Subcutaneous abdominal adipose tissue (tissue), 5 donors: ENCODE measurements around the gene GIGYF2.

ENCODE experiments used
- H3K27ac ChIP-seq: one replicate; pipeline ENCODE4 v1.7.0; 2013; ENCODE audit warnings: low read depth, mild to moderate bottlenecking, inconsistent platforms, low read length, moderate library complexity
- H3K27me3 ChIP-seq, 5 donors: one replicate each; pipeline ENCODE4 v1.7.0; 2013; ENCODE audit warnings: low read length in 5 of 5, inconsistent platforms in 1 of 5; ENCODE audit not compliant: control insufficient read depth in 5 of 5, insufficient read depth in 4 of 5
- H3K36me3 ChIP-seq, 5 donors: one replicate each; pipeline ENCODE4 v1.7.0; 2013; ENCODE audit warnings: low read length in 5 of 5; ENCODE audit not compliant: control insufficient read depth in 5 of 5, insufficient read depth in 5 of 5
- H3K4me1 ChIP-seq, 5 donors: one replicate each; pipeline ENCODE4 v1.7.0; 2013; ENCODE audit warnings: low read length in 5 of 5, mild to moderate bottlenecking in 3 of 5, moderate library complexity in 1 of 5; ENCODE audit not compliant: control insufficient read depth in 5 of 5, insufficient read depth in 5 of 5
- H3K4me3 ChIP-seq, 5 donors: one replicate each; pipeline ENCODE4 v1.7.0; 2013; ENCODE audit warnings: low read length in 5 of 5, low read depth in 1 of 5
- H3K9ac ChIP-seq, 5 donors: one replicate each; pipeline ENCODE4 v1.7.0; 2013; ENCODE audit warnings: low read length in 5 of 5, mild to moderate bottlenecking in 4 of 5, moderate library complexity in 3 of 5
- H3K9me3 ChIP-seq, 5 donors: one replicate each; pipeline ENCODE4 v1.7.0; 2013; ENCODE audit warnings: low read length in 5 of 5; ENCODE audit not compliant: control insufficient read depth in 5 of 5
- donor health status: healthy.
- donor health status: healthy.
- donor health status: healthy.
- donor health status: healthy.
- donor health status: healthy.

Gene GIGYF2

GRCh38 chr2:232873909-232874641, 176.9 kb downstream of the GIGYF2 start:
- Histone ChIP-seq H3K9ac (no peak overlapping the region), H3K4me1 (peaks cover 0 to 16% (median 7%) of the 10 kb centered on the region in 5 donors), H3K27ac (no peak overlapping the region), H3K36me3 (no peaks in the 10 kb centered on the region), H3K9me3 (no peaks in the 10 kb centered on the region), H3K27me3 (peaks cover 11 to 30% (median 22%) of the 10 kb centered on the region in 5 donors), H3K4me3 (no peak overlapping the region)

GRCh38 chr2:232874677-232875223, 177.6 kb downstream of the GIGYF2 start:
- Histone ChIP-seq H3K27ac (no peak overlapping the region), H3K27me3 (peaks cover 11 to 30% (median 22%) of the 10 kb centered on the region in 5 donors), H3K9ac (no peak overlapping the region), H3K4me3 (no peak overlapping the region), H3K36me3 (no peaks in the 10 kb centered on the region), H3K9me3 (no peaks in the 10 kb centered on the region), H3K4me1 (peaks cover 0 to 16% (median 7%) of the 10 kb centered on the region in 5 donors)

- peaks cover 11 to 30% (median 22%) of the 10 kb centered on the region in 5 donors for H3K27me3 ChIP-seq
- no peak overlapping the region for H3K27ac ChIP-seq
- H3K36me3 ChIP-seq = no peaks in the 10 kb centered on the region
- no peaks in the 10 kb centered on the region for H3K9me3 ChIP-seq
- H3K9ac ChIP-seq = no peak overlapping the region
- H3K4me3 ChIP-seq = no peak overlapping the region
- peaks cover 0 to 16% (median 7%) of the 10 kb centered on the region in 5 donors for H3K4me1 ChIP-seq
These were observed 178.4 kb downstream of the GIGYF2 start for GRCh38 chr2:232875256-232876121.

- H3K36me3 ChIP-seq = no peaks in the 10 kb centered on the region
- H3K9ac ChIP-seq = no peak overlapping the region
- peak overlapping the region in 4 of 5 donors; percentile 50 to 77 (median 54) for H3K4me3 ChIP-seq
- H3K4me1 ChIP-seq = peaks cover 0 to 16% (median 7%) of the 10 kb centered on the region in 5 donors
- peaks cover 11 to 30% (median 22%) of the 10 kb centered on the region in 5 donors for H3K27me3 ChIP-seq
- no peak overlapping the region for H3K27ac ChIP-seq
- H3K9me3 ChIP-seq = no peaks in the 10 kb centered on the region
These were observed 179.2 kb downstream of the GIGYF2 start for GRCh38 chr2:232876161-232876977.

- Histone ChIP-seq H3K4me1 (peaks cover 0 to 16% (median 7%) of the 10 kb centered on the region in 5 donors), H3K9ac (no peak overlapping the region), H3K27me3 (peaks cover 11 to 30% (median 22%) of the 10 kb centered on the region in 5 donors), H3K9me3 (no peaks in the 10 kb centered on the region), H3K4me3 (peak overlapping the region in 1 of 5 donors; percentile 58), H3K27ac (no peak overlapping the region), H3K36me3 (no peaks in the 10 kb centered on the region)
These were observed 179.9 kb downstream of the GIGYF2 start for GRCh38 chr2:232876978-232877441.

GRCh38 chr2:232877940-232878511, 180.9 kb downstream of the GIGYF2 start:
- Histone ChIP-seq H3K4me1 (peaks cover 0 to 16% (median 7%) of the 10 kb centered on the region in 5 donors), H3K4me3 (no peak overlapping the region), H3K27me3 (peaks cover 11 to 30% (median 27%) of the 10 kb centered on the region in 5 donors), H3K27ac (no peak overlapping the region), H3K9me3 (no peaks in the 10 kb centered on the region), H3K36me3 (no peaks in the 10 kb centered on the region), H3K9ac (no peak overlapping the region)

GRCh38 chr2:232878855-232879617, 181.9 kb downstream of the GIGYF2 start:
- H3K9ac ChIP-seq = no peak overlapping the region
- H3K27ac ChIP-seq = no peak overlapping the region
- H3K4me1 ChIP-seq = peaks cover 0 to 16% (median 7%) of the 10 kb centered on the region in 5 donors
- H3K4me3 ChIP-seq = no peak overlapping the region
- H3K36me3 ChIP-seq = no peaks in the 10 kb centered on the region
- peaks cover 11 to 35% (median 32%) of the 10 kb centered on the region in 5 donors for H3K27me3 ChIP-seq
- no peaks in the 10 kb centered on the region for H3K9me3 ChIP-seq

- no peak overlapping the region for H3K27ac ChIP-seq
- H3K9ac ChIP-seq = no peak overlapping the region
These were observed 182.7 kb downstream of the GIGYF2 start for GRCh38 chr2:232879618-232880494.

More at GRCh38 chr2:232879618-232880494, 182.7 kb downstream of the GIGYF2 start:
- H3K36me3 ChIP-seq = no peaks in the 10 kb centered on the region
- H3K27me3 ChIP-seq = peaks cover 11 to 39% (median 35%) of the 10 kb centered on the region in 5 donors
- no peaks in the 10 kb centered on the region for H3K9me3 ChIP-seq
- H3K4me3 ChIP-seq = no peak overlapping the region
- H3K4me1 ChIP-seq = peaks cover 0 to 16% (median 7%) of the 10 kb centered on the region in 5 donors
